Activated CD8-positive, alpha-beta memory T cell treated with anti-CD3 and anti-CD28 coated beads for 36 hours (primary cell): ENCODE data around the gene ARPP19. TPM values are rescaled to one million over a fixed set of nuclear protein-coding genes. Genes with fewer than 3 reads are reported as not detected.

Experiments used
- total RNA-seq, 2 experiments: library from RNA; stranded (reverse); gene quantifications; one replicate each; pipeline ENCODE4 v1.2.3, GENCODE V29; 2021

Gene ARPP19
- total RNA-seq, 2 experiments from 2014 or later, result 199 to 205 TPM

Other genes with a start within 250 kb of the ARPP19 start
- gene MYO5A, start 40.1 kb downstream of the ARPP19 start, total RNA-seq, result 10 to 100 TPM; 28.6 to 30.3 TPM
- gene ATOSA, start 110.4 kb upstream of the ARPP19 start, total RNA-seq, result 10 to 100 TPM; 10.9 to 11.7 TPM
- gene ONECUT1, start 221.3 kb upstream of the ARPP19 start, total RNA-seq, result not detected